MM.1S (cell line): Measurements from ENCODE around the gene LPCAT1.

Experiments
- DNase-seq: peaks from one replicate; pipeline ENCODE4 v3.0.0-alpha.2; 2015
- H2AFZ ChIP-seq: fragments of 300-600 bp; sonication (generic); 2 replicates; pipeline ENCODE4 v1.6.0; 2016; ENCODE audit warnings: antibody characterized with exemption, low read length
- H3F3A ChIP-seq: fragments of 300-600 bp; sonication (generic); 2 replicates; pipeline ENCODE4 v1.6.1; 2016; ENCODE audit warnings: mild to moderate bottlenecking, antibody characterized with exemption, low read length, moderate library complexity, mixed read lengths; ENCODE audit not compliant: insufficient read depth
- H3K27ac ChIP-seq: fragments of 300-600 bp; sonication (generic); 2 replicates; pipeline ENCODE4 v1.5.1; 2016; ENCODE audit warnings: mild to moderate bottlenecking, low read length
- H3K27me3 ChIP-seq: fragments of 300-600 bp; sonication (generic); replicated peaks from 2 replicates; pipeline ENCODE4 v1.6.0; 2016; ENCODE audit warnings: low read length; ENCODE audit not compliant: insufficient read depth
- H3K36me3 ChIP-seq: fragments of 300-600 bp; sonication (generic); replicated peaks from 2 replicates; pipeline ENCODE4 v1.6.1; 2016; ENCODE audit warnings: mild to moderate bottlenecking, low read length, mixed read lengths; ENCODE audit not compliant: insufficient read depth
- H3K4me1 ChIP-seq: fragments of 300-600 bp; sonication (generic); 2 replicates; pipeline ENCODE4 v1.6.1; 2016; ENCODE audit warnings: low read length, mixed read lengths
- H3K4me2 ChIP-seq: fragments of 300-600 bp; sonication (generic); 2 replicates; pipeline ENCODE4 v1.6.0; 2016; ENCODE audit warnings: low read depth, low read length
- H3K4me3 ChIP-seq: fragments of 300-600 bp; sonication (generic); 2 replicates; pipeline ENCODE4 v1.5.1; 2016; ENCODE audit warnings: low read length, mixed read lengths
- H3K79me2 ChIP-seq: fragments of 300-600 bp; sonication (generic); 2 replicates; pipeline ENCODE4 v1.6.1; 2016; ENCODE audit warnings: mixed run types, low read length, mixed read lengths
- H3K9ac ChIP-seq: fragments of 300-600 bp; sonication (generic); 2 replicates; pipeline ENCODE4 v1.6.1; 2016; ENCODE audit warnings: low read length, mixed read lengths
- H3K9me2 ChIP-seq: fragments of 300-600 bp; sonication (generic); replicated peaks from 2 replicates; pipeline ENCODE4 v1.6.1; 2016; ENCODE audit warnings: mild to moderate bottlenecking, low read length, mixed read lengths; ENCODE audit not compliant: insufficient read depth
- H3K9me3 ChIP-seq: fragments of 300-600 bp; sonication (generic); replicated peaks from 2 replicates; pipeline ENCODE4 v1.6.1; 2016; ENCODE audit warnings: mild to moderate bottlenecking, low read length, mixed read lengths; ENCODE audit not compliant: insufficient read depth
- H4K20me1 ChIP-seq: fragments of 300-600 bp; sonication (generic); 2 replicates; pipeline ENCODE4 v1.6.1; 2016; ENCODE audit warnings: mild to moderate bottlenecking, low read length, moderate library complexity, mixed read lengths; ENCODE audit not compliant: insufficient read depth
- CTCF ChIP-seq: fragments of 300-600 bp; sonication (generic); IDR thresholded peaks from 2 replicates; pipeline ENCODE4 v1.5.1; 2016; ENCODE audit warnings: antibody characterized with exemption, low read length, mixed read lengths
- EZH2 ChIP-seq: fragments of 300-600 bp; sonication (generic); optimal IDR thresholded peaks from 2 replicates; pipeline ENCODE3; 2017; ENCODE audit warnings: low read depth, mild to moderate bottlenecking, antibody characterized with exemption, low read length, mixed read lengths
- EZH2phosphoT487 ChIP-seq: fragments of 300-600 bp; sonication (generic); IDR thresholded peaks from 2 replicates; pipeline ENCODE4 v1.6.1; 2018; ENCODE audit warnings: antibody characterized with exemption, low read length

Gene LPCAT1

GRCh38 chr5:1492757-1493156, 31.0 kb downstream of the LPCAT1 start:
- no peak overlapping the region for H2AFZ ChIP-seq
- H3K9me2 ChIP-seq = no peaks in the 10 kb centered on the region
- H3K36me3 ChIP-seq = peaks cover 13% of the 10 kb centered on the region; the same call in 1 of the 2 replicates
- H3K27me3 ChIP-seq = no peaks in the 10 kb centered on the region
- TF ChIP-seq EZH2 = no peak
- TF ChIP-seq EZH2phosphoT487 = no peak
- no peak for TF ChIP-seq CTCF
- no peak overlapping the region for H3K9ac ChIP-seq
- H3K79me2 ChIP-seq = peaks cover 82% of the 10 kb centered on the region
- peaks cover 43% of the 10 kb centered on the region for H3F3A ChIP-seq
- no peak overlapping the region for H3K27ac ChIP-seq
- H4K20me1 ChIP-seq = no peaks in the 10 kb centered on the region
- no peak for DNase-seq
- H3K4me1 ChIP-seq = peaks cover 56% of the 10 kb centered on the region
- no peak overlapping the region for H3K4me2 ChIP-seq
- H3K9me3 ChIP-seq = no peaks in the 10 kb centered on the region
- no peak overlapping the region for H3K4me3 ChIP-seq

- no peak overlapping the region; the same call in 1 of the 2 replicates for H3K4me2 ChIP-seq
- peaks cover 13% of the 10 kb centered on the region; the same call in 1 of the 2 replicates for H3K36me3 ChIP-seq
- H2AFZ ChIP-seq = no peak overlapping the region
- H3K4me3 ChIP-seq = no peak overlapping the region
- H3K9me2 ChIP-seq = no peaks in the 10 kb centered on the region
- H3K9ac ChIP-seq = no peak overlapping the region
- peaks cover 35% of the 10 kb centered on the region for H3K4me1 ChIP-seq
- H3K79me2 ChIP-seq = peaks cover 88% of the 10 kb centered on the region
- H3K27ac ChIP-seq = peak overlapping the region; percentile 90; the same call in 1 of the 2 replicates
- H4K20me1 ChIP-seq = no peaks in the 10 kb centered on the region
- no peak for DNase-seq
- H3F3A ChIP-seq = peaks cover 27% of the 10 kb centered on the region
- TF ChIP-seq EZH2 (no peak), CTCF (no peak), EZH2phosphoT487 (no peak)
- H3K27me3 ChIP-seq = no peaks in the 10 kb centered on the region
- no peaks in the 10 kb centered on the region for H3K9me3 ChIP-seq
Observed at GRCh38 chr5:1490376-1490775, 33.4 kb downstream of the LPCAT1 start.

GRCh38 chr5:1489754-1490153, 34.0 kb downstream of the LPCAT1 start:
- H3K36me3 ChIP-seq = peaks cover 13% of the 10 kb centered on the region; the same call in 1 of the 2 replicates

More at GRCh38 chr5:1489754-1490153, 34.0 kb downstream of the LPCAT1 start:
- DNase-seq = no peak
- Histone ChIP-seq H3K9ac (no peak overlapping the region), H3K27me3 (no peaks in the 10 kb centered on the region), H2AFZ (no peak overlapping the region), H3K4me1 (peaks cover 35% of the 10 kb centered on the region), H3K79me2 (peaks cover 88% of the 10 kb centered on the region), H3K9me2 (no peaks in the 10 kb centered on the region), H3K4me3 (no peak overlapping the region), H3K9me3 (no peaks in the 10 kb centered on the region), H3K27ac (peak overlapping the region; percentile 90), H3F3A (peaks cover 27% of the 10 kb centered on the region), H3K4me2 (no peak overlapping the region; the same call in 1 of the 2 replicates), H4K20me1 (no peaks in the 10 kb centered on the region)
- TF ChIP-seq EZH2 (no peak), EZH2phosphoT487 (no peak), CTCF (no peak)
